ENCODE results near the gene PDS5A.
A peak's percentile ranks its signal among the peaks of the same experiment; 100 is the strongest.
"Not testable (repeated sequence)": the region's sequence is repeated elsewhere in the genome, so short reads cannot be mapped to it uniquely, and the experiment has no call there.

Gene PDS5A, protein sequence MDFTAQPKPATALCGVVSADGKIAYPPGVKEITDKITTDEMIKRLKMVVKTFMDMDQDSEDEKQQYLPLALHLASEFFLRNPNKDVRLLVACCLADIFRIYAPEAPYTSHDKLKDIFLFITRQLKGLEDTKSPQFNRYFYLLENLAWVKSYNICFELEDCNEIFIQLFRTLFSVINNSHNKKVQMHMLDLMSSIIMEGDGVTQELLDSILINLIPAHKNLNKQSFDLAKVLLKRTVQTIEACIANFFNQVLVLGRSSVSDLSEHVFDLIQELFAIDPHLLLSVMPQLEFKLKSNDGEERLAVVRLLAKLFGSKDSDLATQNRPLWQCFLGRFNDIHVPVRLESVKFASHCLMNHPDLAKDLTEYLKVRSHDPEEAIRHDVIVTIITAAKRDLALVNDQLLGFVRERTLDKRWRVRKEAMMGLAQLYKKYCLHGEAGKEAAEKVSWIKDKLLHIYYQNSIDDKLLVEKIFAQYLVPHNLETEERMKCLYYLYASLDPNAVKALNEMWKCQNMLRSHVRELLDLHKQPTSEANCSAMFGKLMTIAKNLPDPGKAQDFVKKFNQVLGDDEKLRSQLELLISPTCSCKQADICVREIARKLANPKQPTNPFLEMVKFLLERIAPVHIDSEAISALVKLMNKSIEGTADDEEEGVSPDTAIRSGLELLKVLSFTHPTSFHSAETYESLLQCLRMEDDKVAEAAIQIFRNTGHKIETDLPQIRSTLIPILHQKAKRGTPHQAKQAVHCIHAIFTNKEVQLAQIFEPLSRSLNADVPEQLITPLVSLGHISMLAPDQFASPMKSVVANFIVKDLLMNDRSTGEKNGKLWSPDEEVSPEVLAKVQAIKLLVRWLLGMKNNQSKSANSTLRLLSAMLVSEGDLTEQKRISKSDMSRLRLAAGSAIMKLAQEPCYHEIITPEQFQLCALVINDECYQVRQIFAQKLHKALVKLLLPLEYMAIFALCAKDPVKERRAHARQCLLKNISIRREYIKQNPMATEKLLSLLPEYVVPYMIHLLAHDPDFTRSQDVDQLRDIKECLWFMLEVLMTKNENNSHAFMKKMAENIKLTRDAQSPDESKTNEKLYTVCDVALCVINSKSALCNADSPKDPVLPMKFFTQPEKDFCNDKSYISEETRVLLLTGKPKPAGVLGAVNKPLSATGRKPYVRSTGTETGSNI (N-terminal part only)

DNA sequence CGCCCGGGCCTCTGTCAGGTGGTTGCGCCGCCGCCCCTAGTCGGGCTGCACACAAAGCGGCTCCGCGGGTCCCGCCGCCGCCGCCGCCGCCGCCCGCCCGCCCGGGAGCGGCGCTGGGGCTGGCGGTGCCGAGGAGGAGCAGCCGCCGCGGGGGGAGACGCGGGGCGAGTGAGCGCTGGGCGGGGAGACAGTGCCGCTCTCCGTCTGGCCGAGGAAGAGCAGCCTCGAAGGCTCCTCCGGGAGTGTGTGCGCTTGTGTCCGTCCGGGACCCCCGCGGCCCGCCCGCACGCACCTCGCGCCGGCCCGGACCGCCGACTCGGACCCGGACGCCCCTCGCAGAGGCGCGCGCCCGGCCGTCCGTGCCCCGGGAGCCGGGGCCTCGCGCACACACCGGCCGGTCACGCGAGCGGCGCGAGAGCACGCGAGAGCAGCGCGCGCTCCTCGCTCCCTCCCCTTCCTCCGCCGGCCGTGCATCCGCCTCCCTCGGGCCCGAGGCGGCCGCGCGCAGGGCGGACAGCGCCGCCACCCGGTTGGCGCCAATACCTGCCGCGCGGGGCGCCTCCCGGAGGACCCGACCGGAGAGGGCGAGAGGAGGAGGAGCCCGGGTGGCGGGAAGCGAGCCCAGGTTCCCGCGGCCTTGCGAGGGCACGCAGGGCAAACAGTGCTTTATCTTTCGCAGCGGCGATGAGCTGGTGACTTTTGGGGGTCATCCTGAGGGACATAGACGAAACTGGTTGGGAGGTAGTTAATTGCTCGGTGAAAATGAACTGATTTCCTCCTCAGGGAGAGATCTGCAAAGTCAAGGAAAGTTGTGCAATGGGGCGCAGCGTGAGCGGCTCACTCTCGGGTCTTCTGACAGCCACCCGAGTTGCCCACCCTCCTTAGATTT is at the start of gene PDS5A:
PDS5A (minus strand) TSS at position 423 of the 889 bp plus-strand sequence. CDS start 1,334 bp downstream, outside the sequence.
- H3K9me3 ChIP-seq (replicated peaks; ENCODE audit: insufficient read depth, low read length): no peaks in the 10 kb centered on the region
- peaks cover 9% of the 10 kb centered on the region; the same call in 1 of the 2 replicates for H3F3A ChIP-seq (ENCODE audit: insufficient read depth, low read length)
- H3K4me1 ChIP-seq (ENCODE audit: low read length): peaks cover 11% of the 10 kb centered on the region; the same call in 1 of the 2 replicates
- H2AFZ ChIP-seq (ENCODE audit: low read length): peak within 1 kb of the TSS; percentile 96
- peak within 1 kb of the TSS; percentile 94 for H3K9ac ChIP-seq (ENCODE audit: low read length)
- peaks cover 4% of the 10 kb centered on the region for H4K20me1 ChIP-seq (ENCODE audit: insufficient read depth, low read length)
- no peaks in the 10 kb centered on the region for H3K9me2 ChIP-seq (replicated peaks; ENCODE audit: insufficient read depth, low read length)
- H3K27me3 ChIP-seq (replicated peaks; ENCODE audit: insufficient read depth, low read length): no peaks in the 10 kb centered on the region
- H3K36me3 ChIP-seq (replicated peaks; ENCODE audit: insufficient read depth, low read length): no peaks in the 10 kb centered on the region; the same call in 1 of the 2 replicates
- H3K4me3 ChIP-seq (ENCODE audit: low read length): peak within 1 kb of the TSS; percentile 93
- H3K27ac ChIP-seq (ENCODE audit: low read length): peak within 1 kb of the TSS; percentile 57; the same call in 1 of the 2 replicates
- peak; percentile 94 for DNase-seq
- peaks cover 46% of the 10 kb centered on the region for H3K79me2 ChIP-seq (ENCODE audit: low read length)
- TF ChIP-seq EZH2phosphoT487 (IDR thresholded peaks at IDR 0.05; ENCODE audit: low read length) (no peak), EZH2 (optimal IDR thresholded peaks at IDR 0.05; ENCODE audit: low read depth, low read length) (no peak)
- TF ChIP-seq, protein P1, sequence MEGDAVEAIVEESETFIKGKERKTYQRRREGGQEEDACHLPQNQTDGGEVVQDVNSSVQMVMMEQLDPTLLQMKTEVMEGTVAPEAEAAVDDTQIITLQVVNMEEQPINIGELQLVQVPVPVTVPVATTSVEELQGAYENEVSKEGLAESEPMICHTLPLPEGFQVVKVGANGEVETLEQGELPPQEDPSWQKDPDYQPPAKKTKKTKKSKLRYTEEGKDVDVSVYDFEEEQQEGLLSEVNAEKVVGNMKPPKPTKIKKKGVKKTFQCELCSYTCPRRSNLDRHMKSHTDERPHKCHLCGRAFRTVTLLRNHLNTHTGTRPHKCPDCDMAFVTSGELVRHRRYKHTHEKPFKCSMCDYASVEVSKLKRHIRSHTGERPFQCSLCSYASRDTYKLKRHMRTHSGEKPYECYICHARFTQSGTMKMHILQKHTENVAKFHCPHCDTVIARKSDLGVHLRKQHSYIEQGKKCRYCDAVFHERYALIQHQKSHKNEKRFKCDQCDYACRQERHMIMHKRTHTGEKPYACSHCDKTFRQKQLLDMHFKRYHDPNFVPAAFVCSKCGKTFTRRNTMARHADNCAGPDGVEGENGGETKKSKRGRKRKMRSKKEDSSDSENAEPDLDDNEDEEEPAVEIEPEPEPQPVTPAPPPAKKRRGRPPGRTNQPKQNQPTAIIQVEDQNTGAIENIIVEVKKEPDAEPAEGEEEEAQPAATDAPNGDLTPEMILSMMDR (IDR thresholded peaks at IDR 0.05; ENCODE audit: low read length): peak; percentile 78
- peak within 1 kb of the TSS; percentile 78 for H3K4me2 ChIP-seq (ENCODE audit: low read depth, low read length)

DNA sequence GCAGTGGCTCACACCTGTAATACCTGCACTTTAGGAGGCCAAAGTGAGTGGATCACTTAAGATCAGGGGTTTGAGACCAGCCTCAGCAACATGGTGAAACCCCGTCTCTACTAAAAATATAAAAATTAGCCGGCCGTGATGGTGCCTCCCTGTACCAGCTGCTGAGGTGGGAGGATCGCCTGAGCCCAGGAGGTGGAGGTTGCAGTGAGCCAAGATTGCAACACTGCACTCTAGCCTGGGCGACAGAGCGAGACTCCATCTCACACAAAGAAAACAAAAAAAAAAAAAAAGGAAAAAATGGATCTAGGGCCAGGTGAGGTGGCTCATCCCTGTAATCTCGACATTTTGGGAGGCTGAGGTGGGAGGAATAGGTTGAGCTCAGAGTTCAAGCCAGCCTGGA is 46.3 kb upstream of the PDS5A start:
- H3F3A ChIP-seq (ENCODE audit: insufficient read depth, low read length); H4K20me1 ChIP-seq (ENCODE audit: insufficient read depth, low read length); H3K27ac ChIP-seq (ENCODE audit: low read length); H3K36me3 ChIP-seq (replicated peaks; ENCODE audit: insufficient read depth, low read length); H3K79me2 ChIP-seq (ENCODE audit: low read length); DNase-seq; H3K4me3 ChIP-seq (ENCODE audit: low read length); H3K27me3 ChIP-seq (replicated peaks; ENCODE audit: insufficient read depth, low read length); H3K4me1 ChIP-seq (ENCODE audit: low read length); H3K9me2 ChIP-seq (replicated peaks; ENCODE audit: insufficient read depth, low read length); H3K4me2 ChIP-seq (ENCODE audit: low read depth, low read length); H2AFZ ChIP-seq (ENCODE audit: low read length); H3K9ac ChIP-seq (ENCODE audit: low read length); H3K9me3 ChIP-seq (replicated peaks; ENCODE audit: insufficient read depth, low read length): not testable (repeated sequence)

DNA sequence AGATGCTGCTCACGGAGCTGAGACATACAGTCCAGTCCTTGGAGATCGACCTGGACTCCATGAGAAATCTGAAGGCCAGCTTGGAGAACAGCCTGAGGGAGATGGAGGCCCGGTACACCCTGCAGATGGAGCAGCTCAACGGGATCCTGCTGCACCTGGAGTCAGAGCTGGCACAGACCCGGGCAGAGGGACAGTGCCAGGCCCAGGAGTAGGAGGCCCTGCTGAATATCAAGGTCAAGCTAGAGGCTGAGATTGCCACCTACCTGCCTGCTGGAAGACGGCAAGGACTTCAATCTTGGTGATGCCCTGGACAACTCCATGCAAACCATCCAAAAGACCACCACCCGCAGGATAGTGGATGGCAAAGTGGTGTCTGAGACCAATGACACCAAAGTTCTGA is 43.4 kb upstream of the PDS5A start:
- not testable (repeated sequence) for H3F3A ChIP-seq (ENCODE audit: insufficient read depth, low read length); H3K9ac ChIP-seq (ENCODE audit: low read length); DNase-seq; H3K27me3 ChIP-seq (replicated peaks; ENCODE audit: insufficient read depth, low read length); H3K9me2 ChIP-seq (replicated peaks; ENCODE audit: insufficient read depth, low read length); H3K4me3 ChIP-seq (ENCODE audit: low read length); H3K4me1 ChIP-seq (ENCODE audit: low read length); H2AFZ ChIP-seq (ENCODE audit: low read length); H4K20me1 ChIP-seq (ENCODE audit: insufficient read depth, low read length); H3K79me2 ChIP-seq (ENCODE audit: low read length); H3K27ac ChIP-seq (ENCODE audit: low read length); H3K9me3 ChIP-seq (replicated peaks; ENCODE audit: insufficient read depth, low read length); H3K36me3 ChIP-seq (replicated peaks; ENCODE audit: insufficient read depth, low read length); H3K4me2 ChIP-seq (ENCODE audit: low read depth, low read length)

All from MM.1S (cell line).